Sigmoid colon (tissue), 7 donors: ENCODE data around the gene TLDC2. TPM values are rescaled to one million over a fixed set of nuclear protein-coding genes. Genes with fewer than 3 reads are reported as not detected.

Experiments
- DNase-seq: peaks from one replicate; pipeline ENCODE4 v3.0.0-alpha.2; 2019
- H3K27ac ChIP-seq, 4 donors: fragments of 200-600 bp; sonication (generic); one replicate each; pipeline ENCODE4 v1.5.1; 2016 to 2019; ENCODE audit warnings: mild to moderate bottlenecking in 1 of 4
- H3K27me3 ChIP-seq, 3 donors: fragments of 200-600 bp; sonication (generic); one replicate each; pipeline ENCODE4 v1.5.1; 2019; ENCODE audit warnings: mild to moderate bottlenecking in 1 of 3
- H3K36me3 ChIP-seq, 4 donors: fragments of 200-600 bp; sonication (generic); one replicate each; pipeline ENCODE4 v1.5.1; 2016 to 2019
- H3K4me1 ChIP-seq, 4 donors: fragments of 200-600 bp; sonication (generic); one replicate each; pipeline ENCODE4 v1.5.1; 2017 to 2019
- H3K4me3 ChIP-seq, 4 donors: fragments of 200-600 bp; sonication (generic); one replicate each; pipeline ENCODE4 v1.5.1; 2017 to 2019; ENCODE audit warnings: mild to moderate bottlenecking in 2 of 4, moderate library complexity in 1 of 4
- H3K9me3 ChIP-seq, 4 donors: fragments of 200-600 bp in 3 of 4; sonication (generic) in 3 of 4; one replicate each; pipeline versions ENCODE4 v1.5.1 to v1.6.1; 2013 to 2019
- CTCF ChIP-seq, 4 experiments: fragments of 450-650 bp in 3 of 4; fragments of 200-600 bp in 1 of 4; IDR thresholded peaks; one replicate each; pipeline ENCODE4 v1.5.1; 2016 to 2019; ENCODE audit warnings: antibody characterized with exemption in 4 of 4, mild to moderate bottlenecking in 3 of 4, moderate library complexity in 2 of 4
- EP300 ChIP-seq, 4 donors: sonication (generic); formaldehyde crosslinking; IDR thresholded peaks; one replicate each; pipeline ENCODE4 v1.6.1; 2017; ENCODE audit warnings: antibody characterized with exemption in 4 of 4
- POLR2A ChIP-seq, 2 donors: fragments of 450-650 bp; IDR thresholded peaks; one replicate each; pipeline ENCODE4 v1.6.1; 2016; ENCODE audit warnings: antibody characterized with exemption in 2 of 2, mild to moderate bottlenecking in 2 of 2, moderate library complexity in 2 of 2
- POLR2AphosphoS5 ChIP-seq, 4 donors: sonication (generic); formaldehyde crosslinking; IDR thresholded peaks; one replicate each; pipeline ENCODE4 v1.6.1; 2017; ENCODE audit warnings: antibody characterized with exemption in 4 of 4
- WGBS, 2 donors: extraction: QIAGEN DNeasy Blood & Tissue Kit; methylation state at CpG; one replicate each; pipeline ENCODE4 v1.1.7; 2013; 5-methylcytosine and 5-hydroxymethylcytosine counted together
- intact Hi-C: fragments of 100-400 bp; cut with DNase I; formaldehyde crosslinking; loops from one replicate; pipeline ENCODE4 v1.15.1; 2023
- polyA plus RNA-seq, 3 donors: library from polyadenylated mRNA; stranded (reverse); fragments of 200-250 nt; gene quantifications; one replicate each; pipeline ENCODE4 v1.2.3, GENCODE V29; 2013
- total RNA-seq, 4 donors: library from RNA; depleted of rRNA; stranded (reverse); fragments of >200 nt; gene quantifications; one replicate each; pipeline ENCODE4 v1.1.0, GENCODE V29; 2016
- donor health status: healthy with polysubstance abuse.
- donor health status: Bipolar disorder and iron deficiency.
- donor health status: healthy.

TLDC2 gene
- total and polyA plus RNA-seq, 7 donors = 0.36 to 25.8 (median 19.4) TPM; not detected in 3

GRCh38 chr20:36847710-36848040 is 28.3 kb upstream of the TLDC2 start:
- H3K27me3 ChIP-seq = no peaks in the 10 kb centered on the region
- peaks cover 0 to 87% (median 82%) of the 10 kb centered on the region in 4 donors for H3K4me1 ChIP-seq
- 75 to 93% methylated on average over 1 of the region's 1 CpG for WGBS, 2 donors
- TF ChIP-seq POLR2A (IDR thresholded peaks at IDR 0.05) = no peak
- TF ChIP-seq EP300 (IDR thresholded peaks at IDR 0.05) = no peak
- no peak for TF ChIP-seq CTCF (IDR thresholded peaks at IDR 0.05)
- TF ChIP-seq POLR2AphosphoS5 (IDR thresholded peaks at IDR 0.05) = no peak
- no peak for DNase-seq
- peak overlapping the region; percentile 94 to 99 (median 97) for H3K27ac ChIP-seq
- no peaks in the 10 kb centered on the region for H3K36me3 ChIP-seq
- no peaks in the 10 kb centered on the region for H3K9me3 ChIP-seq
- H3K4me3 ChIP-seq = no peak overlapping the region
- intact Hi-C loops = loop anchor here (1.0 to 2.0 kb wide), 2 partner anchors 13 to 15 kb away; no protein-coding TSS in a partner anchor

GRCh38 chr20:36848078-36848660 is 27.8 kb upstream of the TLDC2 start:
- H3K9me3 ChIP-seq = no peaks in the 10 kb centered on the region
- H3K4me3 ChIP-seq = no peak overlapping the region
- 67 to 71% methylated on average over 6 of the region's 6 CpGs for WGBS, 2 donors
- peaks cover 0 to under 1% (median 0%) of the 10 kb centered on the region in 4 donors for H3K36me3 ChIP-seq
- TF ChIP-seq POLR2A (IDR thresholded peaks at IDR 0.05) (no peak), EP300 (IDR thresholded peaks at IDR 0.05) (peak in 3 of 4 donors; percentile 22 to 52 (median 38)), POLR2AphosphoS5 (IDR thresholded peaks at IDR 0.05) (peak; percentile 51 to 75 (median 70))
- no peaks in the 10 kb centered on the region for H3K27me3 ChIP-seq
- peaks cover 0 to 87% (median 82%) of the 10 kb centered on the region in 4 donors for H3K4me1 ChIP-seq
- intact Hi-C loops = loop anchor here (2.0 kb wide), 1 partner anchor 13 kb away; no protein-coding TSS in a partner anchor
- DNase-seq = peak; percentile 93
- H3K27ac ChIP-seq = peak overlapping the region; percentile 94 to 99 (median 97)

GRCh38 chr20:36848677-36849076 is 27.3 kb upstream of the TLDC2 start:
- H3K4me1 ChIP-seq = peaks cover 0 to 84% (median 80%) of the 10 kb centered on the region in 4 donors
- H3K4me3 ChIP-seq = no peak overlapping the region
- no peak for DNase-seq
- peaks cover 0 to 3% (median 0%) of the 10 kb centered on the region in 4 donors for H3K36me3 ChIP-seq
- no peaks in the 10 kb centered on the region for H3K9me3 ChIP-seq
- intact Hi-C loops = loop anchor here (2.0 kb wide), 1 partner anchor 14 kb away; no protein-coding TSS in a partner anchor
- H3K27ac ChIP-seq = peak overlapping the region; percentile 94 to 99 (median 97)
- H3K27me3 ChIP-seq = no peaks in the 10 kb centered on the region
- TF ChIP-seq POLR2A (IDR thresholded peaks at IDR 0.05) = no peak
- TF ChIP-seq EP300 (IDR thresholded peaks at IDR 0.05) = no peak
- no peak for TF ChIP-seq CTCF (IDR thresholded peaks at IDR 0.05)
- TF ChIP-seq POLR2AphosphoS5 (IDR thresholded peaks at IDR 0.05) = no peak

- Histone ChIP-seq H3K4me1 (peaks cover 0 to 84% (median 83%) of the 10 kb centered on the region in 4 donors), H3K27ac (peak overlapping the region; percentile 94 to 99 (median 97)), H3K36me3 (peaks cover 0 to 3% (median 0%) of the 10 kb centered on the region in 4 donors), H3K9me3 (no peaks in the 10 kb centered on the region), H3K4me3 (no peak overlapping the region), H3K27me3 (no peaks in the 10 kb centered on the region)
- WGBS, 2 donors = 87 to 93% methylated on average over 9 of the region's 9 CpGs
- intact Hi-C loops = loop anchor here (2.0 kb wide), 1 partner anchor 15 kb away; no protein-coding TSS in a partner anchor
- DNase-seq = no peak
- TF ChIP-seq POLR2AphosphoS5 (IDR thresholded peaks at IDR 0.05) = no peak
- TF ChIP-seq CTCF (IDR thresholded peaks at IDR 0.05) = no peak
- no peak for TF ChIP-seq EP300 (IDR thresholded peaks at IDR 0.05)
- TF ChIP-seq POLR2A (IDR thresholded peaks at IDR 0.05) = no peak
Measured at GRCh38 chr20:36849333-36850065, 26.4 kb upstream of the TLDC2 start.

- H3K36me3 ChIP-seq = peaks cover 0 to 3% (median 0%) of the 10 kb centered on the region in 4 donors
- H3K4me1 ChIP-seq = peaks cover 0 to 87% (median 85%) of the 10 kb centered on the region in 4 donors
- no peaks in the 10 kb centered on the region for H3K27me3 ChIP-seq
- intact Hi-C loops = no loop called here
- no peak overlapping the region for H3K4me3 ChIP-seq
- peak overlapping the region in 3 of 4 donors; percentile 95 to 99 (median 99) for H3K27ac ChIP-seq
- no peak for DNase-seq
- no peak for TF ChIP-seq CTCF (IDR thresholded peaks at IDR 0.05)
- no peak for TF ChIP-seq POLR2AphosphoS5 (IDR thresholded peaks at IDR 0.05)
- TF ChIP-seq POLR2A (IDR thresholded peaks at IDR 0.05) = no peak
- TF ChIP-seq EP300 (IDR thresholded peaks at IDR 0.05) = no peak
- WGBS, 2 donors = 89 to 94% methylated on average over 6 of the region's 6 CpGs
- H3K9me3 ChIP-seq = no peaks in the 10 kb centered on the region
Measured at GRCh38 chr20:36850759-36851158, 25.2 kb upstream of the TLDC2 start.
